GM21737 (cell line): Measurements from ENCODE around the gene SIGLEC9.

ENCODE experiments used
- ATAC-seq: cut with Tn5 transposase; IDR thresholded peaks from one replicate; pipeline ENCODE4 v1.9.1; 2021; ENCODE audit warnings: mild to moderate bottlenecking, moderate library complexity; ENCODE audit not compliant: unreplicated experiment

SIGLEC9 gene

GRCh38 chr19:51122112-51122981 is 2.4 kb upstream of the SIGLEC9 start:
- ATAC-seq, result no peak

- no peak for ATAC-seq
These were observed 1.3 kb upstream of the SIGLEC9 start for GRCh38 chr19:51123381-51123800.

- no peak for ATAC-seq
These were observed 904 bp upstream of the SIGLEC9 start for GRCh38 chr19:51123802-51124201.

GRCh38 chr19:51124216-51124615 is 490 bp upstream of the SIGLEC9 start:
- no peak for ATAC-seq

- no peak for ATAC-seq
These were observed 842 bp downstream of the SIGLEC9 start for GRCh38 chr19:51125421-51126075.

GRCh38 chr19:51127032-51127431 is 2.3 kb downstream of the SIGLEC9 start:
- ATAC-seq, result no peak

GRCh38 chr19:51127755-51128154 is 3.0 kb downstream of the SIGLEC9 start:
- no peak for ATAC-seq

- ATAC-seq, result no peak
These were observed 3.5 kb downstream of the SIGLEC9 start for GRCh38 chr19:51128227-51128626.

- ATAC-seq, result no peak
These were observed 5.0 kb downstream of the SIGLEC9 start for GRCh38 chr19:51129716-51130115.

GRCh38 chr19:51131780-51132680 is 7.3 kb downstream of the SIGLEC9 start:
- ATAC-seq, result no peak

- no peak for ATAC-seq
These were observed 10.3 kb downstream of the SIGLEC9 start for GRCh38 chr19:51135004-51135403.

GRCh38 chr19:51135986-51136762 is 11.5 kb downstream of the SIGLEC9 start:
- no peak for ATAC-seq

GRCh38 chr19:51136851-51137551 is 12.3 kb downstream of the SIGLEC9 start:
- no peak for ATAC-seq

GRCh38 chr19:51137792-51138425 is 13.2 kb downstream of the SIGLEC9 start:
- no peak for ATAC-seq

GRCh38 chr19:51138549-51138979 is 13.9 kb downstream of the SIGLEC9 start:
- ATAC-seq, result no peak

GRCh38 chr19:51139299-51140014 is 14.8 kb downstream of the SIGLEC9 start:
- ATAC-seq, result no peak

- no peak for ATAC-seq
These were observed 15.7 kb downstream of the SIGLEC9 start for GRCh38 chr19:51140441-51140840.

GRCh38 chr19:51141181-51141580 is 16.5 kb downstream of the SIGLEC9 start:
- no peak for ATAC-seq

- no peak for ATAC-seq
These were observed 17.4 kb downstream of the SIGLEC9 start, which contains the start of gene SIGLEC7 for GRCh38 chr19:51142119-51142518. Gene SIGLEC7 (plus strand): TSS chr19:51142301. CDS start chr19:51142370, 69 bp downstream.
